Thoracic aorta (tissue), 2 donors: ENCODE data around the gene AHCY. TPM values are rescaled to one million over a fixed set of nuclear protein-coding genes. Genes with fewer than 3 reads are reported as not detected.

Experiments
- ATAC-seq: fragments of 150-250 bp; one replicate; pipeline ENCODE4 v1.8.0; 2017; ENCODE audit warnings: low read depth; ENCODE audit not compliant: insufficient number of reproducible peaks, low FRiP score
- DNase-seq: peaks from one replicate; pipeline ENCODE4 v3.0.0-alpha.2; 2020; ENCODE audit warnings: low spot score
- H3K27ac ChIP-seq, 2 donors: fragments of 200-600 bp; sonication (generic); 1 replicate in 1 of 2; 2 replicates in 1 of 2; pipeline ENCODE4 v1.5.1; 2016; ENCODE audit warnings: mild to moderate bottlenecking in 2 of 2, moderate library complexity in 2 of 2
- H3K27me3 ChIP-seq: fragments of 200-600 bp; sonication (generic); replicated peaks from 2 replicates; pipeline ENCODE4 v1.6.0; 2016; ENCODE audit warnings: mild to moderate bottlenecking; ENCODE audit not compliant: insufficient read depth
- H3K36me3 ChIP-seq: fragments of 200-600 bp; sonication (generic); one replicate; pipeline ENCODE4 v1.5.1; 2016
- H3K4me1 ChIP-seq, 2 donors: fragments of 200-600 bp; sonication (generic); 1 replicate in 1 of 2; 2 replicates in 1 of 2; pipeline versions ENCODE4 v1.5.1 to v1.6.0; 2016; ENCODE audit warnings: low read depth in 2 of 2, mild to moderate bottlenecking in 1 of 2; ENCODE audit not compliant: control insufficient read depth in 1 of 2
- H3K4me3 ChIP-seq: fragments of 200-600 bp; sonication (generic); 2 replicates; pipeline ENCODE4 v1.5.1; 2016; ENCODE audit warnings: mild to moderate bottlenecking
- H3K9me3 ChIP-seq: fragments of 200-600 bp; sonication (generic); 2 replicates; pipeline ENCODE4 v1.5.1; 2016
- total RNA-seq, 2 donors: library from RNA; depleted of rRNA; stranded (reverse); fragments of >200 nt; gene quantifications; one replicate each; pipeline versions ENCODE4 v1.1.0 to v1.2.3, GENCODE V29; 2016
- TF ChIP-seq, protein P1 (sequence below): fragments of 200-600 bp; sonication (generic); IDR thresholded peaks from one replicate; pipeline ENCODE4 v1.5.1; 2019; ENCODE audit warnings: antibody characterized with exemption

The AHCY gene
- total RNA-seq, 2 donors from 2014 or later, result 38.7 to 71.8 TPM

GRCh38 chr20:34235875-34236274 lies 67.3 kb downstream of the AHCY start:
- no peaks in the 10 kb centered on the region for H3K27me3 ChIP-seq
- ATAC-seq (no peak), DNase-seq (no peak)
- H3K4me1 ChIP-seq, result no peaks in the 10 kb centered on the region
- H3K9me3 ChIP-seq, result peaks cover 8% of the 10 kb centered on the region
- H3K27ac ChIP-seq, result no peak overlapping the region
- H3K36me3 ChIP-seq, result no peaks in the 10 kb centered on the region
- H3K4me3 ChIP-seq, result no peak overlapping the region
- TF ChIP-seq, protein P1, sequence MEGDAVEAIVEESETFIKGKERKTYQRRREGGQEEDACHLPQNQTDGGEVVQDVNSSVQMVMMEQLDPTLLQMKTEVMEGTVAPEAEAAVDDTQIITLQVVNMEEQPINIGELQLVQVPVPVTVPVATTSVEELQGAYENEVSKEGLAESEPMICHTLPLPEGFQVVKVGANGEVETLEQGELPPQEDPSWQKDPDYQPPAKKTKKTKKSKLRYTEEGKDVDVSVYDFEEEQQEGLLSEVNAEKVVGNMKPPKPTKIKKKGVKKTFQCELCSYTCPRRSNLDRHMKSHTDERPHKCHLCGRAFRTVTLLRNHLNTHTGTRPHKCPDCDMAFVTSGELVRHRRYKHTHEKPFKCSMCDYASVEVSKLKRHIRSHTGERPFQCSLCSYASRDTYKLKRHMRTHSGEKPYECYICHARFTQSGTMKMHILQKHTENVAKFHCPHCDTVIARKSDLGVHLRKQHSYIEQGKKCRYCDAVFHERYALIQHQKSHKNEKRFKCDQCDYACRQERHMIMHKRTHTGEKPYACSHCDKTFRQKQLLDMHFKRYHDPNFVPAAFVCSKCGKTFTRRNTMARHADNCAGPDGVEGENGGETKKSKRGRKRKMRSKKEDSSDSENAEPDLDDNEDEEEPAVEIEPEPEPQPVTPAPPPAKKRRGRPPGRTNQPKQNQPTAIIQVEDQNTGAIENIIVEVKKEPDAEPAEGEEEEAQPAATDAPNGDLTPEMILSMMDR, result no peak

DNA sequence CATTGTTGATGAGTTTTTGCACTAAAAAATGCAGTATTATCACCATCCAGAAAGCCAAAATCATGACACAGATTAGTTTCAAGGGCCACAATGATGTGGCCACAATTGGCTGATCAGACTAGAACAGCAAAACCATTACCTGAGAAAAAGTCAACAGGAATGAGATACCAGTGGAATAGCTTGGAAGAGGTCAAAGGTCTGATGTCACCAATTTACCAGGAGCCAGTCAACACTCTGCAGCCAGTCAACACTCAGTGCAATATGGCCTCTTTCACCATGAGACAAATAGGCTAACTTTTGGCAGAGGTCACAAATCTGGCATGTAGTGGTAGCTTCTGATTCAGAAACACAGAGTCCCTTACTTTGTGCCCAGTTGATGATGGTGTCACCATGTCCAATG lies 69.5 kb downstream of the AHCY start:
- no peak overlapping the region for H3K4me3 ChIP-seq
- H3K9me3 ChIP-seq, result peaks cover 8% of the 10 kb centered on the region
- H3K27me3 ChIP-seq, result no peaks in the 10 kb centered on the region
- TF ChIP-seq, protein P1, result no peak
- H3K27ac ChIP-seq, result no peak overlapping the region
- no peaks in the 10 kb centered on the region for H3K36me3 ChIP-seq
- DNase-seq, result no peak
- ATAC-seq, result no peak
- H3K4me1 ChIP-seq, result no peaks in the 10 kb centered on the region

DNA sequence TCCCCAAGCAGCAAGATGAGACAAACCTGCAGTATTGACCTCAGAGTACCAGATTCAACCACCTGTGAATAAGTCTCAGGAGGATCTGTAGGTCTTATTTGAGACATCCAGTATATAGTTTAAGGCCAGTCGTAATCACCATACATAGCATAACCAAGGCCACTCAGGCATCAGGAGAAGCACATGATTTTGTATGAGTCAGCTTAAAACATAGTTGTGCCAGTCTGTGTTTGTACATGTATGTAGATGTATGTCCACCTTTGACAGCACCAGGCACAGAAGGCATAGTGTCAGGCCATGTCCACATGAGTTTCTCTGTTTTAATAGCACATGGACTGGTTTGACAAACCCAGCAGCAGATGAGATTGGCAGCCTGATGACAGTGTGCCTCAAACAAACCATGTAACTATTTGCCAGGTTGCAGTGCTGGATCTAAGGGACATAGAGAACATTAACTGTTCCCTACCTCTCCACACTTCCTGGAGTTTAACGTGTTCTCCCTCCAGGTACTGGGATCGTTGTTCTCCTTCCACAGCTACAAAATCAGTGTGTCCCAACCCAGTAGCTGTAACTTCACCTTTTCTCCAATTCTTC lies 70.6 kb downstream of the AHCY start:
- no peaks in the 10 kb centered on the region for H3K4me1 ChIP-seq
- TF ChIP-seq, protein P1, result no peak
- H3K36me3 ChIP-seq, result no peaks in the 10 kb centered on the region
- no peaks in the 10 kb centered on the region for H3K9me3 ChIP-seq
- no peaks in the 10 kb centered on the region for H3K27me3 ChIP-seq
- no peak overlapping the region for H3K27ac ChIP-seq
- no peak overlapping the region for H3K4me3 ChIP-seq
- DNase-seq (no peak), ATAC-seq (no peak)

GRCh38 chr20:34231634-34232033 lies 71.5 kb downstream of the AHCY start:
- Histone ChIP-seq H3K27me3 (no peaks in the 10 kb centered on the region), H3K4me3 (no peak overlapping the region), H3K9me3 (no peaks in the 10 kb centered on the region), H3K36me3 (no peaks in the 10 kb centered on the region), H3K27ac (no peak overlapping the region), H3K4me1 (no peaks in the 10 kb centered on the region)
- no peak for ATAC-seq
- TF ChIP-seq, protein P1, result no peak
- DNase-seq, result no peak

Other genes starting within 250 kb of the AHCY start
- 10 to 100 TPM; 24.6 to 35.8 TPM for gene EIF2S2, start 191.1 kb downstream of the AHCY start, total RNA-seq
- gene ASIP, start 61.9 kb downstream of the AHCY start, total RNA-seq, result not detected
- gene ITCH, start 59.9 kb upstream of the AHCY start, total RNA-seq, result 10 to 100 TPM; 46.2 to 70.6 TPM
- gene DYNLRB1, start 213.1 kb upstream of the AHCY start, total RNA-seq, result 100 to 1,000 TPM; 115 to 138 TPM